Common myeloid progenitor, CD34-positive (primary cell): Measurements from ENCODE around the gene TNK2.

ENCODE experiments used
- CTCF ChIA-PET: fragments of 350-600 bp; sonication (Branson Sonifier 250); formaldehyde crosslinking; loops from one replicate; lab custom pipeline; 2021; ENCODE audit warnings: antibody characterized with exemption; lab: Charles Lee
- POLR2A ChIA-PET: fragments of 350-600 bp; sonication (Branson Sonifier 250); formaldehyde crosslinking; loops from one replicate; lab custom pipeline; 2021; ENCODE audit warnings: antibody characterized with exemption; lab: Charles Lee
- DNase-seq, 3 donors: peaks; one replicate each; pipeline versions ENCODE4 v3.0.0 to v3.0.0-alpha.2; 2013
- H3K27ac ChIP-seq, 2 experiments: 1 replicate in 1 of 2; 2 replicates in 1 of 2; pipeline ENCODE4 v1.7.0; 2013; ENCODE audit warnings: inconsistent platforms in 2 of 2, low read length in 2 of 2, mild to moderate bottlenecking in 2 of 2, low read depth in 1 of 2, moderate library complexity in 1 of 2; ENCODE audit not compliant: severe bottlenecking in 2 of 2, insufficient read depth in 1 of 2, poor library complexity in 1 of 2
- H3K27me3 ChIP-seq, 5 experiments: replicated peaks in 2 of 5; 1 replicate in 3 of 5; 2 replicates in 2 of 5; pipeline versions ENCODE4 v1.6.1 to v1.7.0; 2013; ENCODE audit warnings: low read length in 4 of 5, mild to moderate bottlenecking in 2 of 5, moderate library complexity in 2 of 5, inconsistent platforms in 1 of 5; ENCODE audit not compliant: insufficient read depth in 5 of 5, control insufficient read depth in 4 of 5
- H3K36me3 ChIP-seq, 4 experiments: 1 replicate in 2 of 4; 2 replicates in 2 of 4; pipeline versions ENCODE4 v1.6.1 to v1.7.0; 2013; ENCODE audit warnings: low read length in 3 of 4, control low read depth in 1 of 4, mild to moderate bottlenecking in 1 of 4; ENCODE audit not compliant: control insufficient read depth in 4 of 4, insufficient read depth in 4 of 4
- H3K4me1 ChIP-seq, 4 experiments: 1 replicate in 3 of 4; 2 replicates in 1 of 4; pipeline versions ENCODE4 v1.6.1 to v1.7.1; 2013; ENCODE audit warnings: low read length in 3 of 4, mild to moderate bottlenecking in 3 of 4, control low read depth in 1 of 4, inconsistent platforms in 1 of 4, moderate library complexity in 1 of 4; ENCODE audit not compliant: control insufficient read depth in 4 of 4, insufficient read depth in 4 of 4; ENCODE audit errors: control extremely low read depth in 1 of 4
- H3K4me3 ChIP-seq, 7 experiments: 1 replicate in 4 of 7; 2 replicates in 3 of 7; pipeline versions ENCODE4 v1.5.1 to v1.7.0; 2013; ENCODE audit warnings: mild to moderate bottlenecking in 7 of 7, low read length in 6 of 7, moderate library complexity in 6 of 7, inconsistent platforms in 2 of 7, low read depth in 2 of 7, control low read depth in 1 of 7; ENCODE audit not compliant: insufficient read depth in 4 of 7, control insufficient read depth in 1 of 7; ENCODE audit errors: extremely low read depth in 1 of 7
- H3K9me3 ChIP-seq, 5 experiments: 1 replicate in 4 of 5; 2 replicates in 1 of 5; pipeline versions ENCODE4 v1.6.1 to v1.7.1; 2013; ENCODE audit warnings: low read length in 4 of 5, mild to moderate bottlenecking in 2 of 5, inconsistent platforms in 1 of 5, low read depth in 1 of 5, moderate library complexity in 1 of 5; ENCODE audit not compliant: control insufficient read depth in 4 of 5, insufficient read depth in 2 of 5; ENCODE audit errors: control extremely low read depth in 1 of 5
- WGBS: methylation state at CpG from one replicate; pipeline ENCODE4 v1.1.5; 2013; ENCODE audit not compliant: insufficient coverage; 5-methylcytosine and 5-hydroxymethylcytosine counted together

Gene TNK2

GRCh38 chr3:195895861-195896360 lies 12.4 kb downstream of the TNK2 start:
- Histone ChIP-seq H3K4me3 (peak overlapping the region; percentile 32 to 88 (median 82)), H3K27ac (peak overlapping the region; percentile 52 to 83), H3K9me3 (no peaks in the 10 kb centered on the region), H3K4me1 (peaks cover 4 to 82% (median 76%) of the 10 kb centered on the region in 4 experiments), H3K27me3 (no peaks in the 10 kb centered on the region), H3K36me3 (peaks cover 0 to 9% (median 7%) of the 10 kb centered on the region in 4 experiments)
- peak; percentile 54 to 86 (median 77) for DNase-seq
- ChIA-PET POLR2A (interaction anchor here (0.6 to 7.0 kb wide), 2 partner anchors 12 to 18 kb away, joined by 3 to 109 read pairs; partner anchors contain the start of gene TNK2), CTCF (interaction anchor here (1.1 to 21.0 kb wide), 8 partner anchors 11 to 381 kb away, joined by 3 to 360 read pairs (median 58); partner anchors contain the start of gene TNK2)
- 0% methylated on average over 43 of the region's 47 CpGs for WGBS

DNA sequence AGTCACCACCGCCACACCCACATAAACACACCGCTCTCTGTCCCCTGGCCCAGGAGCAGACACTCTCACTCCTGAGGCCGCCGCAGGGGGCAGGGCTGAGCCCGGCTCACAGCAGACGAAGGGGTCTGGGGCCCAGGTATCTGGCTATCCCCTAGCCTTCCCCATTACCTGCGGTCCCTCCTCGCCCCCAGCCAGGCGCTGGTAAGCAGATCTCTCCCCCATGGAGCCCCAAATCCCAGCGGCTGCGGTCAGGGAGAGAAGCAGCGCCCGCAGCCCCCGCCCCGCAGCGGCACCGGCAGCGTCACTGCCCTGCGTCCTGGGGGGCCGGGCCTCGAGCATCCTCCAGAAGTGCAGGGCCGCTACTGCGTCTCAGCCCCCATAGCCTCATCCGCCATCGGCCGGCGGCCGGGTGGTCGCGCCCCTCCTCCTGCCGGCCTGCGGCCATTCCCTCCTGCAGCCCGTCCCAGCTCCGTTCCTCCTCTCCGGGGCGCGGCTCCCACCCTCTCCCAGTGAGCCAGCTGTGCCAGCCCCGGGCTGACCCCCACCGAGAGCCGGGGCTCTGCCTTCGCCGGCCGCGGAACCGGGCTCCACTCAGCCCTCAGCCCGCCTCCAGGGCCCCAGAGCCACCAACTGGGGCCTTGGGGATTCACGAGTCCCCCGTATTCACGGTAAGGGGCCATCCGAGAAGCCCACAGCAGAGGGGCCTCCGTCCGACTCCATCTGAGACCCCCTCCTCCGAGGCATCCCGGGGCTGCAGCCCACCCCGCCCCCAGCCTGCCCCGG lies 13.1 kb downstream of the TNK2 start:
- POLR2A ChIA-PET, result interaction anchor here (0.6 to 7.0 kb wide), 5 partner anchors 9 to 44 kb away, joined by 3 to 109 read pairs (median 3); partner anchors contain the start of gene TNK2
- 0% methylated on average over 53 of the region's 56 CpGs for WGBS

DNA sequence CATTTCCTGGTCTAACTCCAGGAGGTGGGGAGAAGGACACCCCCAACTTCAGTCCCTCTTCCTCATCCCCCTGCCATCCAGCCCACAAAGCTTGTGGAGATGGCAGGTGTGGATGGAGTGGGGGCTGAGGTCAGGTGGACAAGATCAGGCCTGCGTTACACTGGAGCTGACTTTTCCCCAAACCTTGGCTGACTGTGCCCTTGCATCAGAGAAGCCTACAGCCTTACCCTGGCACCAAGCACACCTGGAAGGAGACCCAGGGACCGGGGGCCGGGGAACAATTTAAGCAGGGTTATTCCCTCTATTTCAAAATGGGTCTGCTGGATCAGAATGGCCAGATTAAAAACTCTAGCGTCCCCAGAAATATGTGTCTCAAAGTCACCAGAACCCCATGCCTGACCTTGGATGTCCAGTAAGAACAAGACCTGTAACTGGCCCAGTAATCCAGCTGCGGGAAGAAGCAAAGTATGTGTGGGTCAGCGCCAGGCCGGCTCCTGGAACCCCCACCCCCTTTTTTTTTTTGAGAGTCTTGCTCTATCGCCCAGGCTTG lies 14.4 kb downstream of the TNK2 start:
- H3K4me3 ChIP-seq, result peak overlapping the region in 3 of 7 experiments; percentile 83 to 88 (median 84)
- peaks cover 0 to 65% (median 57%) of the 10 kb centered on the region in 4 experiments for H3K4me1 ChIP-seq
- CTCF ChIA-PET, result interaction anchor here (0.8 to 21.0 kb wide), 13 partner anchors 9 to 50 kb away, joined by 3 to 360 read pairs (median 8); partner anchors contain the start of gene TNK2
- WGBS, result 90% methylated on average over 8 of the region's 8 CpGs
- no peak overlapping the region for H3K27ac ChIP-seq
- POLR2A ChIA-PET, result interaction anchor here (0.8 to 7.0 kb wide), 5 partner anchors 10 to 43 kb away, joined by 3 to 109 read pairs (median 3); partner anchors contain the start of gene TNK2
- peaks cover 0 to 20% (median 8%) of the 10 kb centered on the region in 4 experiments for H3K36me3 ChIP-seq
- H3K9me3 ChIP-seq, result no peaks in the 10 kb centered on the region
- DNase-seq, result no peak
- no peaks in the 10 kb centered on the region for H3K27me3 ChIP-seq

More for the DNA sequence above, 13.1 kb downstream of the TNK2 start:
- H3K4me3 ChIP-seq, result peak overlapping the region; percentile 36 to 88 (median 82)
- peaks cover 4 to 75% (median 70%) of the 10 kb centered on the region in 4 experiments for H3K4me1 ChIP-seq
- no peaks in the 10 kb centered on the region for H3K9me3 ChIP-seq
- CTCF ChIA-PET, result interaction anchor here (1.0 to 21.0 kb wide), 12 partner anchors 8 to 381 kb away, joined by 3 to 360 read pairs (median 8); partner anchors contain the start of gene TNK2
- no peaks in the 10 kb centered on the region for H3K27me3 ChIP-seq
- H3K36me3 ChIP-seq, result peaks cover 0 to 12% (median 7%) of the 10 kb centered on the region in 4 experiments
- peak; percentile 56 to 82 (median 75) for DNase-seq
- H3K27ac ChIP-seq, result peak overlapping the region; percentile 50 to 83

DNA sequence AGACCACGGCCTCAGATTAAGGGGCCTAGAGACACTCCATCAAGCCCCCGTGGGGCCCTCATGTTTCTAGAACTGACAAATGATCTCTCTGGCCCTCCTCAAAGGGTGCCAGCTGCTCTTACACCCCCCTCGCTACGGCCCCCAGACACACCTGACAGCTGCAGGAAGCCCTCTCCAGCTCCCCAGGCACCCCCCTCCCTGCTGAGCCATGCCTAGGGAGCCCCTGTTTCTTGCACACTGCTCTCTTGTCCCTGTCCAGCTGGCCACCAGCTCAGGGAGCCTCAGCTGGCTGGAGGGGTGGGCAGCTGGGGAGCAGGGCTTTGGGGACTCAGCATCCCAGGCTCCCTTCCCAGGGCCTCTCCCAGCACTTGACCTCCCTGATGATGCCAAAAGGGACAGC lies 14.8 kb downstream of the TNK2 start:
- Histone ChIP-seq H3K4me1 (peaks cover 0 to 63% (median 55%) of the 10 kb centered on the region in 4 experiments), H3K27me3 (no peaks in the 10 kb centered on the region), H3K36me3 (peaks cover 0 to 25% (median 9%) of the 10 kb centered on the region in 4 experiments), H3K9me3 (no peaks in the 10 kb centered on the region), H3K27ac (peak overlapping the region in 1 of 2 experiments; percentile 66), H3K4me3 (peak overlapping the region in 3 of 7 experiments; percentile 16 to 55 (median 40))
- CTCF ChIA-PET, result interaction anchor here (0.8 to 21.0 kb wide), 11 partner anchors 9 to 50 kb away, joined by 3 to 360 read pairs (median 8); partner anchors contain the start of gene TNK2
- 22% methylated on average over 4 of the region's 4 CpGs for WGBS
- peak in 1 of 3 donors; percentile 26 for DNase-seq
- POLR2A ChIA-PET, result interaction anchor here (7.0 kb wide), 1 partner anchor 14 kb away, joined by 109 read pairs; the partner anchor contains the start of gene TNK2

DNA sequence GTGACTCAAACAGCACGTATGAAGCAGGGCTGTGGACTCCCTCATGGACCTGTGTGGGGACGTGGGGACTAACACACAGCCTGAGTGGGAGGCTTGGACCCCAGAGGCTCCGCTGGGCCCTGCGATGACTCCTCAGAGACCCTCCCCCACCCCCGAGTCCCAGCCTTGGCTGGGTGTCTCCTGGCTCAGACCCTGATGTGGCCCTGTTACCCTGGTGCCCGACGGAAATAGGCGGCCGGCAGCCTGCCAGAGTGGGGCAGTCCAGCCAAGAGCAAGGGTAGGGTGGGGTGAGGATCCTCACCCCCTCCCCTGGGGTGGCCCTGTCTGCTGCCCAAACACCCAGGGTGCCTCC lies 15.3 kb downstream of the TNK2 start:
- peak overlapping the region in 1 of 2 experiments; percentile 66 for H3K27ac ChIP-seq
- peak overlapping the region in 4 of 7 experiments; percentile 6 to 55 (median 28) for H3K4me3 ChIP-seq

More for the DNA sequence above, 15.3 kb downstream of the TNK2 start:
- H3K9me3 ChIP-seq, result no peaks in the 10 kb centered on the region
- ChIA-PET POLR2A (interaction anchor here (7.0 kb wide), 1 partner anchor 15 kb away, joined by 109 read pairs; the partner anchor contains the start of gene TNK2), CTCF (interaction anchor here (1.4 to 21.0 kb wide), 8 partner anchors 8 to 39 kb away, joined by 5 to 360 read pairs (median 58); partner anchors contain the start of gene TNK2)
- H3K36me3 ChIP-seq, result peaks cover 0 to 30% (median 12%) of the 10 kb centered on the region in 4 experiments
- H3K4me1 ChIP-seq, result peaks cover 0 to 58% (median 50%) of the 10 kb centered on the region in 4 experiments
- 28% methylated on average over 5 of the region's 9 CpGs for WGBS
- DNase-seq, result no peak
- H3K27me3 ChIP-seq, result no peaks in the 10 kb centered on the region
